MM.1S (cell line): ENCODE results near the gene RGS18.

Source experiments
- DNase-seq: peaks from one replicate; pipeline ENCODE4 v3.0.0-alpha.2; 2015
- H2AFZ ChIP-seq: fragments of 300-600 bp; sonication (generic); 2 replicates; pipeline ENCODE4 v1.6.0; 2016; ENCODE audit warnings: antibody characterized with exemption, low read length
- H3F3A ChIP-seq: fragments of 300-600 bp; sonication (generic); 2 replicates; pipeline ENCODE4 v1.6.1; 2016; ENCODE audit warnings: mild to moderate bottlenecking, antibody characterized with exemption, low read length, moderate library complexity, mixed read lengths; ENCODE audit not compliant: insufficient read depth
- H3K27ac ChIP-seq: fragments of 300-600 bp; sonication (generic); 2 replicates; pipeline ENCODE4 v1.5.1; 2016; ENCODE audit warnings: mild to moderate bottlenecking, low read length
- H3K27me3 ChIP-seq: fragments of 300-600 bp; sonication (generic); replicated peaks from 2 replicates; pipeline ENCODE4 v1.6.0; 2016; ENCODE audit warnings: low read length; ENCODE audit not compliant: insufficient read depth
- H3K36me3 ChIP-seq: fragments of 300-600 bp; sonication (generic); replicated peaks from 2 replicates; pipeline ENCODE4 v1.6.1; 2016; ENCODE audit warnings: mild to moderate bottlenecking, low read length, mixed read lengths; ENCODE audit not compliant: insufficient read depth
- H3K4me1 ChIP-seq: fragments of 300-600 bp; sonication (generic); 2 replicates; pipeline ENCODE4 v1.6.1; 2016; ENCODE audit warnings: low read length, mixed read lengths
- H3K4me2 ChIP-seq: fragments of 300-600 bp; sonication (generic); 2 replicates; pipeline ENCODE4 v1.6.0; 2016; ENCODE audit warnings: low read depth, low read length
- H3K4me3 ChIP-seq: fragments of 300-600 bp; sonication (generic); 2 replicates; pipeline ENCODE4 v1.5.1; 2016; ENCODE audit warnings: low read length, mixed read lengths
- H3K79me2 ChIP-seq: fragments of 300-600 bp; sonication (generic); 2 replicates; pipeline ENCODE4 v1.6.1; 2016; ENCODE audit warnings: mixed run types, low read length, mixed read lengths
- H3K9ac ChIP-seq: fragments of 300-600 bp; sonication (generic); 2 replicates; pipeline ENCODE4 v1.6.1; 2016; ENCODE audit warnings: low read length, mixed read lengths
- H3K9me2 ChIP-seq: fragments of 300-600 bp; sonication (generic); replicated peaks from 2 replicates; pipeline ENCODE4 v1.6.1; 2016; ENCODE audit warnings: mild to moderate bottlenecking, low read length, mixed read lengths; ENCODE audit not compliant: insufficient read depth
- H3K9me3 ChIP-seq: fragments of 300-600 bp; sonication (generic); replicated peaks from 2 replicates; pipeline ENCODE4 v1.6.1; 2016; ENCODE audit warnings: mild to moderate bottlenecking, low read length, mixed read lengths; ENCODE audit not compliant: insufficient read depth
- H4K20me1 ChIP-seq: fragments of 300-600 bp; sonication (generic); 2 replicates; pipeline ENCODE4 v1.6.1; 2016; ENCODE audit warnings: mild to moderate bottlenecking, low read length, moderate library complexity, mixed read lengths; ENCODE audit not compliant: insufficient read depth
- EZH2 ChIP-seq: fragments of 300-600 bp; sonication (generic); optimal IDR thresholded peaks from 2 replicates; pipeline ENCODE3; 2017; ENCODE audit warnings: low read depth, mild to moderate bottlenecking, antibody characterized with exemption, low read length, mixed read lengths
- EZH2phosphoT487 ChIP-seq: fragments of 300-600 bp; sonication (generic); IDR thresholded peaks from 2 replicates; pipeline ENCODE4 v1.6.1; 2018; ENCODE audit warnings: antibody characterized with exemption, low read length
- TF ChIP-seq, protein P1 (sequence below): fragments of 300-600 bp; sonication (generic); IDR thresholded peaks from 2 replicates; pipeline ENCODE4 v1.5.1; 2016; ENCODE audit warnings: antibody characterized with exemption, low read length, mixed read lengths

The RGS18 gene

DNA sequence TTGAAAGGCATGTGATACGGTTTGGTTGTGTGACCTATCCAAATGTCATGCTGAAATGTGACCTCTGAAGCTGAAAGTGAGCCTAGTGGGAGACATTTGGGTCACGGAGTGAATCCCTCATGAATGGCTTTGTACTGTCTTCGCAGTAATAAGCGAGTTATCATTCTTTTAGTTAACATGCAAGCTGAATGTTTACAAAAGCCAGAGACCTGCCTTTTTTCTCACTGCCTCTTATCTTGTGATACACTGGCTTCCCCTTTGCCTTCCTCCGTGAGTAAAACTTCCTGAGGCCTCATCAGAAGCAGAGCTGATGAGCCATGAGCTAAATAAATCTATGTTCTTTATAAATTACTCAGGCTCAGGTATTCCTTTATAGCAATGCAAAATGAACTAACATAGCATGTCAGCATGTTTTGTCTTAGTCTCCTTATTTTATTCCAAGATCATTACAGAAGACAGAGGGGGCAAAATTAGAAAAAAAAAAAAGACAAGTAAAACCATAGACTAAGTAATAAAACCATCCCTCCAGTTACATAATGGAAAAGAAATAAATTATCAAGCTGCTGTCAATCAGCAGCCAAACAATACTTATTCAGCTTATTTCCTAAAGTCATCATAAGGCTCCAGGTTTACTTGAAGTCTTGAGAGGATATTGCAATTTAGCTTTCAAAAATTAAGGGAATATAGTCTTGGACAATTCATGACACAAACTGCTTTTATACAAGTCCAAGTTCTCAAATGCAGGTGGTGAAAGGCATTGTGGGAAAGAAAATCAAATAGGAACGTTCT, 12.1 kb downstream of the RGS18 start:
- Histone ChIP-seq H4K20me1 (no peaks in the 10 kb centered on the region), H2AFZ (no peak overlapping the region), H3K27me3 (no peaks in the 10 kb centered on the region), H3K4me1 (no peaks in the 10 kb centered on the region), H3K9me3 (no peaks in the 10 kb centered on the region), H3F3A (no peaks in the 10 kb centered on the region), H3K79me2 (no peaks in the 10 kb centered on the region), H3K27ac (no peak overlapping the region), H3K9ac (no peak overlapping the region), H3K36me3 (no peaks in the 10 kb centered on the region), H3K9me2 (no peaks in the 10 kb centered on the region), H3K4me3 (no peak overlapping the region), H3K4me2 (no peak overlapping the region)
- DNase-seq = no peak
- TF ChIP-seq EZH2phosphoT487 = no peak
- TF ChIP-seq, protein P1, sequence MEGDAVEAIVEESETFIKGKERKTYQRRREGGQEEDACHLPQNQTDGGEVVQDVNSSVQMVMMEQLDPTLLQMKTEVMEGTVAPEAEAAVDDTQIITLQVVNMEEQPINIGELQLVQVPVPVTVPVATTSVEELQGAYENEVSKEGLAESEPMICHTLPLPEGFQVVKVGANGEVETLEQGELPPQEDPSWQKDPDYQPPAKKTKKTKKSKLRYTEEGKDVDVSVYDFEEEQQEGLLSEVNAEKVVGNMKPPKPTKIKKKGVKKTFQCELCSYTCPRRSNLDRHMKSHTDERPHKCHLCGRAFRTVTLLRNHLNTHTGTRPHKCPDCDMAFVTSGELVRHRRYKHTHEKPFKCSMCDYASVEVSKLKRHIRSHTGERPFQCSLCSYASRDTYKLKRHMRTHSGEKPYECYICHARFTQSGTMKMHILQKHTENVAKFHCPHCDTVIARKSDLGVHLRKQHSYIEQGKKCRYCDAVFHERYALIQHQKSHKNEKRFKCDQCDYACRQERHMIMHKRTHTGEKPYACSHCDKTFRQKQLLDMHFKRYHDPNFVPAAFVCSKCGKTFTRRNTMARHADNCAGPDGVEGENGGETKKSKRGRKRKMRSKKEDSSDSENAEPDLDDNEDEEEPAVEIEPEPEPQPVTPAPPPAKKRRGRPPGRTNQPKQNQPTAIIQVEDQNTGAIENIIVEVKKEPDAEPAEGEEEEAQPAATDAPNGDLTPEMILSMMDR = no peak
- no peak for TF ChIP-seq EZH2

- H3K9me2 ChIP-seq = no peaks in the 10 kb centered on the region
- H2AFZ ChIP-seq = 0 out of 2 replicates have a peak overlapping the region, but pooled peaks have one; percentile 3
- H3K4me1 ChIP-seq = no peaks in the 10 kb centered on the region
- H3K27ac ChIP-seq = no peak overlapping the region
- no peak for DNase-seq
- no peaks in the 10 kb centered on the region for H3K9me3 ChIP-seq
- H3K36me3 ChIP-seq = no peaks in the 10 kb centered on the region
- no peak overlapping the region for H3K4me2 ChIP-seq
- H4K20me1 ChIP-seq = no peaks in the 10 kb centered on the region
- H3F3A ChIP-seq = no peaks in the 10 kb centered on the region
- no peak overlapping the region for H3K4me3 ChIP-seq
- H3K79me2 ChIP-seq = no peaks in the 10 kb centered on the region
- no peak overlapping the region for H3K9ac ChIP-seq
- no peak for TF ChIP-seq EZH2phosphoT487
- TF ChIP-seq, protein P1 = no peak
- TF ChIP-seq EZH2 = no peak
- no peaks in the 10 kb centered on the region for H3K27me3 ChIP-seq
Measured at GRCh38 chr1:192171123-192171522, 12.9 kb downstream of the RGS18 start.

DNA sequence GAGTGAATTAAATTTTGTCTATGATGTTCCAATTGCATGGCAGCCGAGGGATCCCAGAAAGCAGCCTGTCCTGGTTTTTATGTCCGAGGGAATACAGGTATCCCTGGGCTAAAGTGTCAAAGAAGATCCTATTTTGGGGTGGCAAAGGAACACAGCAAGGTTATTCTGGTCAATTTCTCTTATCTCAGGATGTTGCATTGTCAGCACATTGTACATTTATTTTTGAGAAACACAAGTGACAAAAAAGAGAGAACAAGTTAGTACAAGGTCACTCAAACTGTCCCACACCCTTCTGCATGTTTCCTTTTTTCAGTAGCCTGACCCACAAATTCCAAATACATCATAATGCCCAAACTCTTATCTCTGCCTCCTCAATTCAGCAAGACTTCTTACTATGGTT, 17.7 kb downstream of the RGS18 start:
- Histone ChIP-seq H3K36me3 (no peaks in the 10 kb centered on the region), H3K9me3 (no peaks in the 10 kb centered on the region), H3K27me3 (no peaks in the 10 kb centered on the region), H3K79me2 (no peaks in the 10 kb centered on the region), H3K4me1 (no peaks in the 10 kb centered on the region), H3K9me2 (no peaks in the 10 kb centered on the region), H3K27ac (no peak overlapping the region), H3K4me2 (no peak overlapping the region), H4K20me1 (no peaks in the 10 kb centered on the region), H3K4me3 (no peak overlapping the region), H2AFZ (no peak overlapping the region), H3F3A (no peaks in the 10 kb centered on the region), H3K9ac (no peak overlapping the region)
- TF ChIP-seq EZH2 (no peak), EZH2phosphoT487 (no peak)
- TF ChIP-seq, protein P1 = no peak
- no peak for DNase-seq
